HepG2 (cell line): ENCODE data around the gene NR2F1. TPM values are rescaled to one million over a fixed set of nuclear protein-coding genes. Genes with fewer than 3 reads are reported as not detected.

ENCODE experiments used
- DDIT3 ChIP-seq: sonication (generic); formaldehyde crosslinking; IDR thresholded peaks from 2 replicates; pipeline ENCODE4 v1.4.0; 2020; ENCODE audit warnings: mild to moderate bottlenecking, missing genetic modification reagents
- ELK4 ChIP-seq: sonication (generic); formaldehyde crosslinking; IDR thresholded peaks from 2 replicates; pipeline ENCODE4 v1.9.0; 2021; ENCODE audit warnings: missing genetic modification reagents, borderline replicate concordance
- FOSL2 ChIP-seq: sonication (generic); formaldehyde crosslinking; IDR thresholded peaks from 2 replicates; pipeline ENCODE4 v1.4.0; 2020; ENCODE audit warnings: missing genetic modification reagents
- FOXP4 ChIP-seq: sonication (generic); formaldehyde crosslinking; IDR thresholded peaks from 2 replicates; pipeline ENCODE4 v1.4.0; 2020; ENCODE audit warnings: missing genetic modification reagents
- GABPB1 ChIP-seq: IDR thresholded peaks from 2 replicates; pipeline ENCODE4 v1.6.1; 2016; ENCODE audit warnings: mild to moderate bottlenecking, missing genetic modification reagents, moderate library complexity, missing compliant biosample characterization
- HHEX ChIP-seq: IDR thresholded peaks from 2 replicates; pipeline ENCODE4 v1.6.1; 2016; ENCODE audit warnings: control low read depth
- HMG20B ChIP-seq: conservative IDR thresholded peaks from 2 replicates; pipeline ENCODE4 v1.6.1; 2016; ENCODE audit warnings: missing genetic modification reagents, missing compliant biosample characterization
- JUN ChIP-seq: sonication (generic); formaldehyde crosslinking; IDR thresholded peaks from 2 replicates; pipeline ENCODE4 v1.4.0; 2020; ENCODE audit warnings: mild to moderate bottlenecking, missing genetic modification reagents
- MYPOP ChIP-seq: sonication (generic); formaldehyde crosslinking; IDR thresholded peaks from 2 replicates; pipeline ENCODE4 v1.8.1; 2023; ENCODE audit warnings: mild to moderate bottlenecking, moderate library complexity, missing genetic modification reagents
- NR0B2 ChIP-seq: sonication (generic); formaldehyde crosslinking; IDR thresholded peaks from 2 replicates; pipeline ENCODE4 v1.4.0; 2020; ENCODE audit warnings: mild to moderate bottlenecking, missing genetic modification reagents
- NR2F2 ChIP-seq: IDR thresholded peaks from 2 replicates; pipeline ENCODE4 v1.6.1; 2012; ENCODE audit warnings: low read depth, inconsistent platforms, borderline replicate concordance
- TCF7 ChIP-seq: sonication (generic); IDR thresholded peaks from 2 replicates; pipeline ENCODE4 v1.6.1; 2016; ENCODE audit warnings: antibody characterized with exemption, low read depth
- TOE1 ChIP-seq: sonication (generic); formaldehyde crosslinking; IDR thresholded peaks from 2 replicates; pipeline ENCODE4 v1.4.0; 2020; ENCODE audit warnings: mild to moderate bottlenecking, missing genetic modification reagents
- ZBTB4 ChIP-seq: sonication (generic); formaldehyde crosslinking; IDR thresholded peaks from 2 replicates; pipeline ENCODE4 v1.4.0; 2020; ENCODE audit warnings: missing genetic modification reagents, mild to moderate bottlenecking, borderline replicate concordance
- ZFP36L2 ChIP-seq: sonication (generic); formaldehyde crosslinking; IDR thresholded peaks from 2 replicates; pipeline ENCODE4 v1.4.0; 2020; ENCODE audit warnings: missing genetic modification reagents
- ZFYVE20 ChIP-seq: sonication (generic); formaldehyde crosslinking; IDR thresholded peaks from 2 replicates; pipeline ENCODE4 v1.8.0; 2023; ENCODE audit warnings: low read depth, mild to moderate bottlenecking, moderate library complexity, missing genetic modification reagents, borderline replicate concordance
- ZNF136 ChIP-seq: sonication (generic); formaldehyde crosslinking; IDR thresholded peaks from 2 replicates; pipeline ENCODE4 v1.8.1; 2022; ENCODE audit warnings: low read depth, mild to moderate bottlenecking, moderate library complexity, missing genetic modification reagents
- ZNF260 ChIP-seq: sonication (generic); formaldehyde crosslinking; IDR thresholded peaks from 2 replicates; pipeline ENCODE4 v1.4.0; 2020; ENCODE audit warnings: missing genetic modification reagents, low read depth, mild to moderate bottlenecking, borderline replicate concordance
- ZNF343 ChIP-seq: sonication (generic); formaldehyde crosslinking; IDR thresholded peaks from 2 replicates; pipeline ENCODE4 v1.4.0; 2020; ENCODE audit warnings: mild to moderate bottlenecking, missing genetic modification reagents
- ZNF777 ChIP-seq: sonication (generic); formaldehyde crosslinking; IDR thresholded peaks from 2 replicates; pipeline ENCODE4 v1.4.0; 2020; ENCODE audit warnings: missing genetic modification reagents
- ZNF788 ChIP-seq: sonication (generic); formaldehyde crosslinking; IDR thresholded peaks from 2 replicates; pipeline ENCODE4 v1.5.0; 2020; ENCODE audit warnings: mild to moderate bottlenecking, missing genetic modification reagents, borderline replicate concordance
- ZSCAN9 ChIP-seq: IDR thresholded peaks from 2 replicates; pipeline ENCODE4 v1.6.1; 2016; ENCODE audit warnings: borderline replicate concordance
- polyA plus RNA-seq, 8 experiments: library from polyadenylated mRNA; depleted of rRNA in 3 of 8; stranded (reverse) in 7 of 8; unstranded in 1 of 8; fragments of >200 nt; fragmentation: Illumina TruSeq in 4 of 8; extraction: Trizol in 4 of 8; gene quantifications; 2 replicates each; pipeline versions ENCODE4 v1.2.1 to v1.2.3, GENCODE V29; 2011 to 2016; ENCODE audit warnings: low read depth in 4 of 8, missing spikeins in 1 of 8, mixed read lengths in 1 of 8; ENCODE audit not compliant: insufficient read depth in 1 of 8
- total RNA-seq, 5 experiments: library from RNA; depleted of rRNA; stranded (reverse); fragments of >200 nt; fragmentation: Illumina TruSeq; extraction: Trizol; gene quantifications; 2 replicates each; pipeline ENCODE4 v1.2.3, GENCODE V29; 2016; ENCODE audit warnings: low read depth in 1 of 5

The NR2F1 gene
- total and polyA plus RNA-seq, 2 of the 13 experiments (the other 11 are each of a cell fraction or from before 2014, with no cell fraction given): 17.1 to 59.7 TPM

GRCh38 chr5:93621327-93621798 lies 38.3 kb downstream of the NR2F1 start (continued):
- TF ChIP-seq ZBTB4 (CRISPR knock-in tag): no peak
- TF ChIP-seq ZNF343 (CRISPR knock-in tag): no peak
- TF ChIP-seq FOSL2 (CRISPR knock-in tag): no peak
- TF ChIP-seq ZNF260: no peak
- TF ChIP-seq ZFYVE20 (CRISPR knock-in tag): no peak
- TF ChIP-seq ZNF788: 0 out of 2 replicates have a peak, but pooled peaks have one; percentile 41
- TF ChIP-seq TCF7: no peak
- peak; percentile 70; the same call in 1 of the 2 replicates for TF ChIP-seq GABPB1 (CRISPR knock-in tag)
- TF ChIP-seq HMG20B (CRISPR knock-in tag): no peak
- no peak for TF ChIP-seq HHEX (CRISPR knock-in tag)
- TF ChIP-seq ZSCAN9 (CRISPR knock-in tag): 0 out of 2 replicates have a peak, but pooled peaks have one; percentile 49
- no peak for TF ChIP-seq ELK4 (CRISPR knock-in tag)
- TF ChIP-seq FOXP4 (CRISPR knock-in tag): no peak
- TF ChIP-seq NR0B2: no peak
- no peak for TF ChIP-seq NR2F2
- no peak for TF ChIP-seq JUN (CRISPR knock-in tag)
- no peak for TF ChIP-seq DDIT3 (CRISPR knock-in tag)
- TF ChIP-seq MYPOP: no peak; the same call in 1 of the 2 replicates
- TF ChIP-seq ZNF777 (CRISPR knock-in tag): peak; percentile 84
- TF ChIP-seq ZNF136 (CRISPR knock-in tag): no peak
- no peak for TF ChIP-seq TOE1 (CRISPR knock-in tag)
- TF ChIP-seq ZFP36L2 (CRISPR knock-in tag): no peak
